ENCODE results near the gene GTF3C1.

GRCh38 chr16:27473101-27473900 lies 76.4 kb downstream of the GTF3C1 start:
- no peak for TF ChIP-seq POLR2A (IDR thresholded peaks at IDR 0.05; ENCODE audit: low read depth, low read length)
- TF ChIP-seq TAF1 (IDR thresholded peaks at IDR 0.05; ENCODE audit: low read depth, low read length) = no peak
